SK-N-SH (cell line): ENCODE data around the gene FOS. TPM values are rescaled to one million over a fixed set of nuclear protein-coding genes. Genes with fewer than 3 reads are reported as not detected.

Experiments
- CTCF ChIA-PET: fragments of 300-600, 350-600 bp; formaldehyde crosslinking; extraction: SDS; loops from one replicate; lab custom pipeline; 2021; lab: Yijun Ruan, JAX
- POLR2A ChIA-PET: fragments of 350-600 bp; sonication (Branson Sonifier 250); formaldehyde crosslinking; extraction: SDS; loops from one replicate; lab custom pipeline; 2020; ENCODE audit warnings: antibody characterized with exemption, inconsistent platforms; lab: Yijun Ruan, JAX
- DNase-seq: peaks from one replicate; pipeline ENCODE4 v3.0.0; 2012
- H2AFZ ChIP-seq: fragments of 200-600 bp; sonication (generic); 2 replicates; pipeline ENCODE4 v1.8.1; 2016; ENCODE audit warnings: antibody characterized with exemption, mild to moderate bottlenecking, low read depth
- H3F3A ChIP-seq: fragments of 200-600 bp; sonication (generic); replicated peaks from 2 replicates; pipeline ENCODE3; 2016; ENCODE audit warnings: antibody characterized with exemption, mild to moderate bottlenecking; ENCODE audit not compliant: insufficient read depth
- H3K27ac ChIP-seq, 2 experiments: fragments of 200-500 bp in 1 of 2; fragments of 200-600 bp in 1 of 2; sonication (Bioruptor generic) in 1 of 2; sonication (generic), shearing (Covaris generic) in 1 of 2; 2 replicates each; pipeline versions ENCODE4 v1.5.1 to v1.6.1; 2014 to 2016; ENCODE audit warnings: low read depth in 2 of 2, inconsistent platforms in 1 of 2, low read length in 1 of 2, mild to moderate bottlenecking in 1 of 2, mixed read lengths in 1 of 2
- H3K27me3 ChIP-seq: fragments of 200-600 bp; sonication (generic), shearing (Covaris generic); 2 replicates; pipeline ENCODE4 v1.6.1; 2016; ENCODE audit warnings: mixed run types; ENCODE audit not compliant: insufficient read depth
- H3K36me3 ChIP-seq, 2 experiments: fragments of 200-500 bp in 1 of 2; fragments of 200-600 bp in 1 of 2; sonication (Bioruptor generic) in 1 of 2; sonication (generic) in 1 of 2; replicated peaks in 1 of 2; 2 replicates each; pipeline versions ENCODE3 to v1.5.1; 2014 to 2016; ENCODE audit warnings: low read length in 1 of 2, mild to moderate bottlenecking in 1 of 2; ENCODE audit not compliant: insufficient read depth in 2 of 2, control insufficient read depth in 1 of 2
- H3K4me1 ChIP-seq, 2 experiments: fragments of 200-500 bp in 1 of 2; fragments of 200-600 bp in 1 of 2; sonication (Bioruptor generic) in 1 of 2; sonication (generic), shearing (Covaris generic) in 1 of 2; 2 replicates each; pipeline versions ENCODE4 v1.5.1 to v1.6.1; 2014 to 2016; ENCODE audit warnings: low read depth in 1 of 2, low read length in 1 of 2, mixed run types in 1 of 2; ENCODE audit not compliant: insufficient read depth in 2 of 2, control insufficient read depth in 1 of 2
- H3K4me2 ChIP-seq: fragments of 200-600 bp; sonication (generic), shearing (Covaris generic); 2 replicates; pipeline ENCODE4 v1.6.1; 2017; ENCODE audit warnings: mixed run types
- H3K4me3 ChIP-seq, 2 experiments: fragments of 200-500 bp in 1 of 2; fragments of 200-600 bp in 1 of 2; sonication (Bioruptor generic) in 1 of 2; sonication (generic), shearing (Covaris generic) in 1 of 2; 2 replicates each; pipeline versions ENCODE4 v1.5.1 to v1.8.1; 2014 to 2016; ENCODE audit warnings: low read depth in 2 of 2, inconsistent platforms in 1 of 2, low read length in 1 of 2, mild to moderate bottlenecking in 1 of 2, mixed read lengths in 1 of 2, moderate library complexity in 1 of 2
- H3K79me2 ChIP-seq: fragments of 200-600 bp; sonication (generic); 2 replicates; pipeline ENCODE4 v1.8.1; 2017; ENCODE audit warnings: mild to moderate bottlenecking; ENCODE audit not compliant: insufficient read depth
- H3K9ac ChIP-seq: fragments of 200-600 bp; sonication (generic); 2 replicates; pipeline ENCODE4 v1.6.1; 2017; ENCODE audit warnings: mixed run types
- H3K9me2 ChIP-seq: fragments of 200-600 bp; sonication (generic); 2 replicates; pipeline ENCODE4 v1.6.1; 2017; ENCODE audit warnings: mixed run types
- H3K9me3 ChIP-seq: fragments of 200-600 bp; sonication (generic); 2 replicates; pipeline ENCODE4 v1.6.1; 2017; ENCODE audit warnings: mixed run types, mild to moderate bottlenecking, moderate library complexity
- H4K20me1 ChIP-seq: fragments of 200-600 bp; sonication (generic); 2 replicates; pipeline ENCODE4 v1.6.1; 2017; ENCODE audit warnings: mild to moderate bottlenecking, mixed run types; ENCODE audit not compliant: insufficient read depth
- CTCF ChIP-seq: fragments of 200-600 bp; sonication (generic); IDR thresholded peaks from 2 replicates; pipeline ENCODE4 v1.6.1; 2017; ENCODE audit warnings: antibody characterized with exemption, mild to moderate bottlenecking, moderate library complexity
- FOSL2 ChIP-seq: IDR thresholded peaks from 2 replicates; pipeline ENCODE4 v1.4.0; 2012; ENCODE audit warnings: low read depth, mild to moderate bottlenecking, moderate library complexity, borderline replicate concordance
- FOXJ3 ChIP-seq: sonication (generic); formaldehyde crosslinking; IDR thresholded peaks from 2 replicates; pipeline ENCODE4 v1.5.1; 2020; ENCODE audit warnings: mild to moderate bottlenecking, missing genetic modification reagents
- GATA2 ChIP-seq: sonication (generic); formaldehyde crosslinking; IDR thresholded peaks from 2 replicates; pipeline ENCODE4 v1.5.0; 2020; ENCODE audit warnings: mild to moderate bottlenecking, missing genetic modification reagents
- MEF2A ChIP-seq: IDR thresholded peaks from 2 replicates; pipeline ENCODE4 v1.4.0; 2012; ENCODE audit warnings: low read depth, borderline replicate concordance
- NFIC ChIP-seq: IDR thresholded peaks from 2 replicates; pipeline ENCODE4 v1.4.0; 2012; ENCODE audit warnings: borderline replicate concordance
- NRF1 ChIP-seq: IDR thresholded peaks from 2 replicates; pipeline ENCODE4 v1.6.1; 2012; ENCODE audit warnings: low read depth, mild to moderate bottlenecking, low read length
- POLR2AphosphoS5 ChIP-seq: IDR thresholded peaks from 2 replicates; pipeline ENCODE4 v1.6.1; 2012; ENCODE audit warnings: low read depth, low read length
- RAD21 ChIP-seq: IDR thresholded peaks from 2 replicates; pipeline ENCODE4 v1.6.1; 2012; ENCODE audit warnings: mild to moderate bottlenecking, low read length
- RCOR1 ChIP-seq: fragments of 150-350 bp; IDR thresholded peaks from 2 replicates; pipeline ENCODE4 v1.6.1; 2017; ENCODE audit warnings: antibody characterized with exemption, low read length
- SIN3A ChIP-seq: IDR thresholded peaks from 2 replicates; pipeline ENCODE4 v1.6.1; 2012; ENCODE audit warnings: low read depth, mild to moderate bottlenecking, low read length, moderate library complexity, borderline replicate concordance
- SMC3 ChIP-seq: IDR thresholded peaks from 2 replicates; pipeline ENCODE4 v1.6.1; 2012; ENCODE audit warnings: low read depth, low read length, improper control_type of control experiment
- TCF12 ChIP-seq: IDR thresholded peaks from 2 replicates; pipeline ENCODE4 v1.4.0; 2012
- TEAD4 ChIP-seq: IDR thresholded peaks from 2 replicates; pipeline ENCODE4 v1.4.0; 2012; ENCODE audit warnings: mild to moderate bottlenecking, borderline replicate concordance; ENCODE audit not compliant: insufficient read depth
- USF2 ChIP-seq: fragments of 150-350 bp; IDR thresholded peaks from 2 replicates; pipeline ENCODE4 v1.6.1; 2017; ENCODE audit warnings: antibody characterized with exemption, low read length, low read depth, borderline replicate concordance
- WGBS: methylation state at CpG from one replicate; pipeline ENCODE4 v1.1.6; 2017; ENCODE audit warnings: low lambda C conversion rate; 5-methylcytosine and 5-hydroxymethylcytosine counted together
- polyA plus RNA-seq, 3 experiments: library from polyadenylated mRNA; depleted of rRNA; stranded (reverse); fragments of >200 nt; gene quantifications; 2 replicates each; pipeline ENCODE4 v1.2.3, GENCODE V29; 2012
- TF ChIP-seq, protein P1 (sequence below): IDR thresholded peaks from 2 replicates; pipeline ENCODE4 v1.4.0; 2012; ENCODE audit warnings: low read depth, borderline replicate concordance
- TF ChIP-seq, protein P2 (sequence below): IDR thresholded peaks from 2 replicates; pipeline ENCODE4 v1.4.0; 2012; ENCODE audit warnings: low read depth

The FOS gene
- polyA plus RNA-seq, 1 of the 3 experiments (the other 2 are of a cell fraction) = 309 TPM

- peak; percentile 34 for DNase-seq
Observed at GRCh38 chr14:75279763-75280290, 1.2 kb downstream of the FOS start.

GRCh38 chr14:75280291-75280830, 1.7 kb downstream of the FOS start:
- Histone ChIP-seq H3K4me1 (peaks cover 0 to 13% of the 10 kb centered on the region in 2 experiments; a peak in 2 of 4 replicates), H3K79me2 (no peaks in the 10 kb centered on the region), H3K9me2 (no peaks in the 10 kb centered on the region), H3K9ac (peak overlapping the region; percentile 97; the same call in 1 of the 2 replicates), H3K4me3 (peak overlapping the region in 1 of 2 experiments; percentile 82; a peak in 1 of 4 replicates), H4K20me1 (peaks cover 28% of the 10 kb centered on the region), H2AFZ (no peak overlapping the region), H3K36me3 (peaks cover 0 to 18% of the 10 kb centered on the region in 2 experiments)
- TF ChIP-seq TEAD4 (no peak), NRF1 (no peak), POLR2AphosphoS5 (no peak), FOSL2 (no peak), NFIC (no peak), SMC3 (no peak), RAD21 (no peak), GATA2 (CRISPR knock-in tag) (no peak), MEF2A (no peak), RCOR1 (no peak)
- TF ChIP-seq, protein P1, sequence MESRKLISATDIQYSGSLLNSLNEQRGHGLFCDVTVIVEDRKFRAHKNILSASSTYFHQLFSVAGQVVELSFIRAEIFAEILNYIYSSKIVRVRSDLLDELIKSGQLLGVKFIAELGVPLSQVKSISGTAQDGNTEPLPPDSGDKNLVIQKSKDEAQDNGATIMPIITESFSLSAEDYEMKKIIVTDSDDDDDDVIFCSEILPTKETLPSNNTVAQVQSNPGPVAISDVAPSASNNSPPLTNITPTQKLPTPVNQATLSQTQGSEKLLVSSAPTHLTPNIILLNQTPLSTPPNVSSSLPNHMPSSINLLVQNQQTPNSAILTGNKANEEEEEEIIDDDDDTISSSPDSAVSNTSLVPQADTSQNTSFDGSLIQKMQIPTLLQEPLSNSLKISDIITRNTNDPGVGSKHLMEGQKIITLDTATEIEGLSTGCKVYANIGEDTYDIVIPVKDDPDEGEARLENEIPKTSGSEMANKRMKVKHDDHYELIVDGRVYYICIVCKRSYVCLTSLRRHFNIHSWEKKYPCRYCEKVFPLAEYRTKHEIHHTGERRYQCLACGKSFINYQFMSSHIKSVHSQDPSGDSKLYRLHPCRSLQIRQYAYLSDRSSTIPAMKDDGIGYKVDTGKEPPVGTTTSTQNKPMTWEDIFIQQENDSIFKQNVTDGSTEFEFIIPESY = no peak
- TF ChIP-seq, all 33 proteins: peak for 0
- WGBS = 93% methylated on average over 7 of the region's 7 CpGs
- ChIA-PET POLR2A (interaction anchor here (1.2 kb wide), 1 partner anchor 22 kb away, joined by 4 read pairs; no protein-coding TSS in a partner anchor), CTCF (interaction anchor here (1.2 to 1.6 kb wide), 3 partner anchors 12 to 208 kb away, joined by 3 to 4 read pairs (median 3); no protein-coding TSS in a partner anchor)
- peaks cover 12% of the 10 kb centered on the region for H3F3A ChIP-seq
- no peaks in the 10 kb centered on the region for H3K27me3 ChIP-seq
- H3K27ac ChIP-seq = no peak overlapping the region
- no peaks in the 10 kb centered on the region for H3K9me3 ChIP-seq
- no peak for DNase-seq
- peak overlapping the region; percentile 97; the same call in 1 of the 2 replicates for H3K4me2 ChIP-seq

More at GRCh38 chr14:75279763-75280290, 1.2 kb downstream of the FOS start:
- H4K20me1 ChIP-seq = peaks cover 28% of the 10 kb centered on the region
- CTCF ChIA-PET = interaction anchor here (1.1 to 1.6 kb wide), 4 partner anchors 11 to 209 kb away, joined by 3 to 4 read pairs (median 3); no protein-coding TSS in a partner anchor
- peaks cover 0 to 18% of the 10 kb centered on the region in 2 experiments for H3K36me3 ChIP-seq
- no peak overlapping the region; the same call in 1 of the 2 replicates for H2AFZ ChIP-seq
- H3K27ac ChIP-seq = peak overlapping the region in 1 of 2 experiments; percentile 96; a peak in 1 of 4 replicates
- no peaks in the 10 kb centered on the region for H3K9me2 ChIP-seq
- POLR2A ChIA-PET = interaction anchor here (1.2 to 1.5 kb wide), 2 partner anchors 14 to 21 kb away, joined by 4 to 7 read pairs; no protein-coding TSS in a partner anchor
- peaks cover 12% of the 10 kb centered on the region for H3F3A ChIP-seq
- no peaks in the 10 kb centered on the region for H3K79me2 ChIP-seq
- H3K27me3 ChIP-seq = no peaks in the 10 kb centered on the region
- peak overlapping the region; percentile 97 for H3K4me2 ChIP-seq
- no peaks in the 10 kb centered on the region for H3K9me3 ChIP-seq
- peak overlapping the region; percentile 75 to 82 for H3K4me3 ChIP-seq
- H3K4me1 ChIP-seq = peaks cover 0 to 13% of the 10 kb centered on the region in 2 experiments; a peak in 2 of 4 replicates
- 41% methylated on average over 25 of the region's 26 CpGs for WGBS
- TF ChIP-seq SIN3A (no peak), TCF12 (no peak), FOXJ3 (CRISPR knock-in tag) (no peak), RAD21 (no peak), USF2 (no peak), CTCF (no peak)
- TF ChIP-seq, protein P2, sequence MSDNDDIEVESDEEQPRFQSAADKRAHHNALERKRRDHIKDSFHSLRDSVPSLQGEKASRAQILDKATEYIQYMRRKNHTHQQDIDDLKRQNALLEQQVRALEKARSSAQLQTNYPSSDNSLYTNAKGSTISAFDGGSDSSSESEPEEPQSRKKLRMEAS = no peak
- H3K9ac ChIP-seq = peak overlapping the region; percentile 97
